Cerebellar cortex (tissue), 1 donor: ENCODE results near the gene ST6GALNAC6.

Experiments
- DNase-seq: peaks from one replicate; pipeline ENCODE4 v3.0.0-alpha.2; 2015; ENCODE audit warnings: low spot score

Gene ST6GALNAC6

GRCh38 chr9:127931092-127931881 lies 31.9 kb upstream of the ST6GALNAC6 start:
- DNase-seq = no peak

DNA sequence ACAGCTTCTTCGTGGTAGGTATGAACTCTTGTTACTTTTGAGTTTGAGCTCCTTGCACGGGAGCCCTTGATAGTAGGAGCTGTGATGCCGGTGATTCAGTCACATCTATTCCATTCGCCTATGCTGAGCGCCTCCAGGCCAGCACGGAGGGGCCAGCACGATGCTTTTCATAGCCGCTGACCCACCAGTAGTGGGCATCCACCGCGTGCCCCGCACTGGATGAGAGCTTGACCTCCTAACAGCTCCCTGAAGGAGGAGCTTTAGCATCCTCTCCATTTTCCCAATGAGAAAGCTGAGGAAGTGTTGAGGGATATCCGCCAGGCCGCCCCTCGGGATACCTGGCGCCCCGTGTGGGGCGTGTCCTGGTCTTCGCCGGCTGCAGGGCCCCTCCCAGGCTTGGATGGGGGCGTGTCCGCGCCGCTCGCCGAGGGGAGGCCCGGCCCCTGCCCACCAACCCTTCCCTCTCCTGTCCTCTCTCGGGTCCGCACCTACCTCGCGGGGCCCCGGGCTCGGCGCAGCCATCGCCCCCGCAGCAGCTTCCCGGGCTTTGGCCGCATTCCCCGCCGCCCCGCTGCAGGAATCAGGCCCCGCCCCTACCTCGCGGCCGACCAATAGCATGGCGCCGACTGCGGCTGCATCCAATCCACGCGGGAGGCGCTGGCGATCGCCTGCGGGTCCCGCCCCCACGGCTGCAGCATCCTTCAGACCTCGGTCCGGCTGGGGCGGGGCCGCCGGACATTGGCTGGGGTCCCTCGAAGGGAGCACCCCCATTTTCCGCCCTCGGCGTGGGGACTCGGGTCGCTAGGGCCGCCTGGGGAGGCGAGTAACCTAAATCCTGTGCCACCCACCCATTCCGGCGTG lies 31.1 kb upstream of the ST6GALNAC6 start, which contains the start of gene PIP5KL1:
PIP5KL1 (minus strand) TSS at position 547 of the 861 bp plus-strand sequence; CDS start at position 522, 25 bp downstream.
- peak; percentile 87 for DNase-seq

GRCh38 chr9:127929625-127929979 lies 30.2 kb upstream of the ST6GALNAC6 start:
- DNase-seq = no peak

DNA sequence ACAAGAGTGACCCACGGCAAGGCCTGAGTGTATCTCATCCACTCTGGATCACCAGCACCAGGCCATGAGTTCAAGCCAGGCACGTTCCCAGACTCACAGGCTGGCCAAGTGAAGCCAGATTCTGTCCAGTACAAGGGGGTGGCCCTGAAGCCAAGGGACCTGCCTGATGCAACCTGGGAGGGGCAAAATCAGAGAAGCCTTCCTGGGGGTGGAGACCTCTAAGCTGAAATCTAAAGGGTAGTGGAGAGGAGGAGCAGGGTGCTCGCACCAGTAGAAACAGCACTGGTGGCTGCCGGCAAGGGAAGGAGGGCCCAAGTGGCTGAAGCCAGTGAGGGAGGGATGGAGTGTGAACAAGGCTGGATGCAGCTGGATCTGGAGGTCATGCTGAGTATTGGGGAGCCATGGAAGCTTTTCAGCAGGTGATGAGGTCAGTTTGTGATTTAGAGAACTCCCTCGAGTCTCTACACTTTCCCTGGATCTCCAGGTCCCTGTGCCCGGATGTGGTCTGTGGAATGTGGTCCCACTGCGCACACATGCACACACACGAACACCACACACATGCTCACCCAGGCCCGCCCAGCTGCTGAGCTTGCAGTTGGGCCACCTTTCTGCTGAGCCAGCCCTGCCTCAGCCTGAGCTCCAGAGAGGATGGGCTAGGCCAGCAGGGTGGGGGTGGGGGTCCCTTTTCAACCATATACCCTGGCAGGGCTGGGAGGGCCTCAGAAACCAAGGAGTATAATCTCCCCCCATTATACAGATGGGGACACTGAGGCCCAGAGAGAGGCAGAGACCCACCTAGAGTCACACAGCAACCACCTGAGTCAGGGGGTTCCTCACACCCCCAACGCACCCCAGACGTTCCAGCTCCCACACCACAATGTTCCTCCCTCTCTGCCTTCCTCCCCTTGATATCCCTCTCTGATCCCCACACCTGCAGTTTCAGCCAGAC lies 29.5 kb upstream of the ST6GALNAC6 start:
- DNase-seq = no peak

- no peak for DNase-seq
These were observed 28.7 kb upstream of the ST6GALNAC6 start for GRCh38 chr9:127927988-127928675.

DNA sequence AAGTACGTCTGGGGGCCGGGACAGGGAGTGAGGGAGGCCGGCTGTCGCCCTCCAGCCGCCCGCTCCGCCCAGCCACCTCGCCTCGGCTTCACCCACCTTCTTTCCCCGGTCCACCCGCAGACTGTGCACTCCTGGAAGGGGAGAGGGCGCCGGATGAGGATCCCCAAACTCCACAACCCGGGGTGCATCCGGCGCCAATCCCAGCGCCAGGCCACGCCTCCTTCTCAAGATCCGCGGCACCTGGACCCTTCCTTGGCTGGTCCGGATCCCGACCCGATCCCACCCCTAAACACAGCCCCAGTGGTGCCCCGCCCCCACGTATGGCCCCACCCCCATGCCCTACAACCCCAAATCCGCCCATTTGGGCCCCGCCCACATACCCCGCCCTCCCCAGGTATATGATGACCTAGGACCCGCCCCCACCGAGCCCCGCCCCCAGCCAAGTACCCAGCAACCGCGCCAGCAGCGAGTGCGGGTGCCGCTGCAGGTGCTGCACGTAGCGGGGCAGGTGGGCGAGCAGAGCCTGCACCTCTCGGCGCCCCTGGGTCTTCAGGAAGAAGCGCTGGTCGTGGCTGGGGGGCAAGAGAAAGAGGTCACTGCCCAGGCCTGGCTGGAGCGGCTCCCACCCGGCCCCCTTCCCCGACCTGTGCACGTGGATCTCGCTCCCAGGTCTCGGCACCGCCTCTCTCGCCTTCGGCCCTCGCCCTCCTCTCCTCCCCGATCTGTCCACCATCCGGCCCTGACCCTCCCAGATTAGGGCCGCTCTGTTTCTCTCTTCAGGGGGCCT lies 28.0 kb upstream of the ST6GALNAC6 start:
- no peak for DNase-seq

GRCh38 chr9:127926906-127927200 lies 27.4 kb upstream of the ST6GALNAC6 start:
- DNase-seq = no peak

- no peak for DNase-seq
These were observed 26.8 kb upstream of the ST6GALNAC6 start for GRCh38 chr9:127925959-127926905.

GRCh38 chr9:127924736-127925444 lies 25.5 kb upstream of the ST6GALNAC6 start:
- no peak for DNase-seq

- DNase-seq = no peak
These were observed 24.4 kb upstream of the ST6GALNAC6 start for GRCh38 chr9:127923771-127924170.

DNA sequence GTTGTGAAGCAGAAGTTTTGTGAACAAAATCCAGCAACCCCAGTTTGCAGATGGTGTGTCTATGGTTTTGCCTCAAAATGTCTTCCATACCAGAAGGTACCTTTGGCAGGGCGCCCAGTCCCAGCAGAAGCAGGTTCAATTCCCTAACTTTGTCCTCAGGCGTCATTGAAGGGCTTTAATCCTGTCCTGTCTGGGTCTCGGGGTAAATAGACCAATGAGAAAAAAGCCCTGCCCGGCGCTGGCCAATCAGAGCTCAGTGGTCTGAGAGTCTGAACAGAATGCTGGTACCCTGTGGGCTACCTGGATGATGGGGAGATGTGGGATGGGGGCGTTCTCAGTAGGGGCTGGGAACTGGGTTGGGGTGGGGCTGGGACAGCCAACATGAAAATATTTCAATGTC lies 23.6 kb upstream of the ST6GALNAC6 start:
- no peak for DNase-seq

DNA sequence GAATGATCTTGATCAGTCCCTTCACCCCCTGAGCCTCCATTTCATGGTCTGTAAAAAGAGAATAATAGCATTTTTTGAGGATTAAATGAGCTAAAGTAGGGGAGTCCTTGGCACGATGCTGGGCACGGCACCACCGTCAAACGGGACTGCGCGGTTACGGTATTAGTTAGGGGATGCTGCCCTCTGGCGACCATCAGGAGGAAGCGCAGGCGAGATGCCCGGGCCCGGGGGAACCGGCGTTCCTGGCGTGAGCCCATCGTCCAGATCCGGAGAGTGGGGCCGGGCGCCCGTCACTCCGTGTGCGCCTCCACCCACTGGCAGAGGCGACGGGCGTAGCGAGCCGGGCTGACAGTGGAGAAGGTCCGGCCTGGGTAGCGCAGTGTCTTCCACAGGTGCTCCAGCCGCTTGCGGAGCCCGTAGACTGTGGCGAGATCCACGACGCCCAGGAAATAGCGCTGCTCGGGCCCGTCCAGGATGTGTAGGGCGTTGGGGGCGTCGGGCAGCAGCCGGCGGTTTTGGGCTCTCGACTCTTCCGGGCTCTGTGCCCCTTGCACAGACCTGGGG lies 22.2 kb upstream of the ST6GALNAC6 start:
- peak; percentile 64 for DNase-seq

DNA sequence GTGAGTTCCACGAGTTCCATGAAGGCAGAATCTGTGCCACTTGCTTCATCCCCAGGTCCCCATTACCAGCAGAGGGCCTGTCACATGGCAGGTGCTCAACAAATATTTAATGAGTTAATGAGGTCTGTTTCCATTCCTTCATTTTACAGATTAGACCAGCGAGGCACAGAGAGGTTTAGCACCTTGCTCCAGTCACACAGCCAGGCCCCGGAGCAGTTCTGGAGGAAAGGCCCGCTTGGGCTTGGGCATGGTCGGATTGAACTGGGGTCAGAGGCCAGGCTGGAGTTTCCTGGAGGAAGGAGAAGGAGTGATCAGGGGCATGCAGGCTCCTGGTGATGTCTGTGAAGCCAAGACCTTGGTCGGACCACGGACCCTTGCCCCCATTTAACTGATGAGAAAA lies 21.4 kb upstream of the ST6GALNAC6 start:
- no peak for DNase-seq

GRCh38 chr9:127919253-127919815 lies 19.9 kb upstream of the ST6GALNAC6 start:
- DNase-seq = no peak

GRCh38 chr9:127918183-127919107 lies 19.0 kb upstream of the ST6GALNAC6 start:
- DNase-seq = no peak

- no peak for DNase-seq
These were observed 18.2 kb upstream of the ST6GALNAC6 start for GRCh38 chr9:127917603-127918002.
